ENCODE measurements around the gene SNX9.
A peak's percentile ranks its signal among the peaks of the same experiment; 100 is the strongest.

The SNX9 gene

GRCh38 chr6:157982563-157983405 is 159.7 kb downstream of the SNX9 start:
- peak; percentile 56 for DNase-seq

- DNase-seq = peak; percentile 66
These were observed 160.5 kb downstream of the SNX9 start for GRCh38 chr6:157983406-157984119.

DNA sequence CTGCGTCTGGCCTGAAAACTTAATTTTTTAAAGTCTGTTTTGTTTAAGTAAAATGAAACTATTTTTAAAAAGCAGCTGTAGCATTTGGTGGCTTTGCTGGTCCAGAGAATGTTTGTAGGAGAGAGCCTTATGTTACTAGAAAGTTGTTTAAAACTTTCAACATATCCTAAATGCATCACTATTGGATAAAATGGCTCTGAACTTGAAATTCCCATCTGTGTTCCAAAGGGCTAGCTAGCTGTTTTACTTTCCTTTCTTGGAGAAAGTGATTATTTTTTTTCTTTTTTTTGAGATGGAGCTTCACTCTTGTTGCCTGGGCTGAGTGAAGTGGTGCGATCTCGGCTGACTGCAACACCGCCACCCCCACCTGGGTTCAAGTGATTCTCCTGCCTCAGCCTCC is 161.1 kb downstream of the SNX9 start:
- no peak for DNase-seq

- DNase-seq = no peak
These were observed 161.7 kb downstream of the SNX9 start for GRCh38 chr6:157984686-157985225.

DNA sequence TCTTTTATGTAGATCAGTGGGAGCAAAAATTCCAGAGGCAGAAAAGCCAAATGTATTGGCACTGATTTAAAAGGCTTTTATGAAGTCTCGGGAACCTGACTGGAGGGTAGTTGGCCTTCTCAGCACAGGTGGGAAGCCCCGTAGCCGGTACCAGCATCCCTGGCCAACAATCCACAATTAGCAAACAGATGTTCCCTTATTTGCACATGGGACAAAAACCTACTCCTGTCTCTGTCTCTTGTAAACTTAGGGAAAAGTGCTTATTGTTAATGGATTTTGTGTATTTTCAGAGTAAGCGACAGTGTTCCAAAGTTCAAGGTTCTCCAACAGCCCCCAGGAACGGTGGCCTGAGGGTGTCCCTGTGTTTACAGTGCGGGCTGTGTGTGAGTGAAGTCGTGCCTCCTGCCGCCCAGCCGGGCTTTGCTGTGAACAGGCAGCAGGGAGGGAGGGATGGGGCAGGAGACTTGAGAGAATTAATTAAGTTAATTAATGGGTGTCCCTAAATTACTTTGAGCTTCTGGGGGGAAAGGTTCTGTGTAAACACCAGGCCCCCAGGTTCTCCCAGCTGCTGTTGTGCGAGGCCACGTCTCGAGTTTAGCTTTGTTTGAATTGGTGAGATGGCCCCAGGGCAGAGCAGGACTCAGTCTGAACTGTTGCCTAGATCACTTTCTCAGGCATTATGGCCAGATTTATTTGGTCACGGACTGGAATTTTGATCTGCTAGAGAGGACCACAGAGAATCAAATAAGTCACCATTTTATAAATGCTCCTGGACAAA is 162.5 kb downstream of the SNX9 start:
- no peak for DNase-seq

DNA sequence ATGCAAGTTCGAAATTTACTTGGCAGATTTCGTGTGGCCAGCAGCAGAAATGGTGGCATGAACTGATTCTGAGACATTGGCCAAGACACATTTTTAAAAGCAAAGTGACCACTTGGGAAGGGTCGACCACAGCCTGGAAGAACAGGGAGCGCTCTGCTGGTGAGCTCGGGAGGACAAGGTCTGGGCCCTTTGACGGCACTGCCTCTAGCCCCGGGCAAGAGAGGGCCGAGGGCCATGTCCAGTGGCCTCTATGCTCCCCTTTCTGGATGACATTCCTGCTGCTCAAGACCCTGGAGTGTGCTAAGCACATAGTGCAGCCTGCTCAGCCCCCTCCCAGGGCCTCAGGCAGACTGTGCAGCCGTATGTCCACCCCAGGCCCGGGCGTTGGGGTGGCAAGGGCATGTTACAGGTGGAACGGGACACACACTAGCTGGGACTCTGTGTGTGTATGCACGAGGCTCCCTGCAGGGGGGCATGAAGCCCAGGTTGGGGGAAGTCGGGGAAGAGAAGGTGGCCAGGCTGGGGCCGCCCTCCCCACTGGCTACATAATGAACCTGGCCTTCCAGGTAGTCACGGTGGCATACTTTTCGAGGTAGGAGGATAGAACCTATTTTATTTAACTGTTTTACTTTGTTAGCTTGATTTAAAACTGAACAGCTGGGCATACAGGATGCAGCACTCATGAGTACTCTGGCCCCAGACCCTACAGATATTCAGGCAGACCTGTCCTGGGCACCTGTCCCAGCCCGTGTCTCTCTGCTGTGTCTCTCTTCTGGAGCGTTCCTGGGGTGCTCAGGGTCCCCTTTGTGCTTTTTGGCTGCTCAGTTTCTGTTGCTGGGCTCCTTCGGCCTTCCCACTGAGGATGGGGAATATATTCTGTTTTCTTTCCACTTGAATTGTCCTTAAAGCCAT is 165.0 kb downstream of the SNX9 start:
- DNase-seq = no peak

- no peak for DNase-seq
These were observed 165.6 kb downstream of the SNX9 start for GRCh38 chr6:157988700-157989063.

DNA sequence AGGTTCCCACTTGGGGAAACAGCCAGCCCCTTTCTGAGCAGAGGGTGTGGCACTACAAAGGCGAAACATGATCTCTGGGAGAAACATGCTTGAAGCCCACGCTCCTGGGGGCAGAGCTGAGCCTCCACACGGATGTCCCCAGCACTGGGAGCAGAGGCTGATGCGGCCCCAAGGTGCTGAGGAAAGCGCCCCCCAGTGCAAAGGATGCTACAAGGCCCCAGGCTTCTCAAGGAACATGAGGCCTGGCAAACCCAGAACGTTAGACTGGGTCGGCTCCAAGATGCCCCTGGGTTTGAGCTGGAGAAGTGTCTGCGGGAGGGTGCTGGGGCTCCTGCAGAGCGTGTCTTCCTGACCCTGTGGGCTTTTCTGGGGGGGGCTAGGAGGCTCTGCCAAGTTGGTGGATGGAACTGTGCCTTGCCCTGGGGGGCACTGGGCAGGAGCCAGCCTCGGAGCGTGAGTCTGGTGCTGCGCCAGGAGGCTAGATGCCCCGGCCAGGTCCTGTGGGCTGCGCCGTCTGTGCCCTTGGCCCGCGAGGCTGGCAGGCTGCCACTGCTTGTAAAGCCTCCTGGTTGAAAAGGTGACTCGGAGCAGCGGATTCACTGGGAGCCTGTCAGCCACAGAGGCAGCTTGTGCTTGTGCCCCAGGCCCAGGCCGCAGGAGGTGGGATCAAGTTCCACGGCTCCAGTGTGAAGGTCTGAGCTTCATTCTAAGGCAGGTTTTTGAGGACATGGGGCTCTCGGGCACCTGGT is 166.7 kb downstream of the SNX9 start:
- peak; percentile 67 for DNase-seq

DNA sequence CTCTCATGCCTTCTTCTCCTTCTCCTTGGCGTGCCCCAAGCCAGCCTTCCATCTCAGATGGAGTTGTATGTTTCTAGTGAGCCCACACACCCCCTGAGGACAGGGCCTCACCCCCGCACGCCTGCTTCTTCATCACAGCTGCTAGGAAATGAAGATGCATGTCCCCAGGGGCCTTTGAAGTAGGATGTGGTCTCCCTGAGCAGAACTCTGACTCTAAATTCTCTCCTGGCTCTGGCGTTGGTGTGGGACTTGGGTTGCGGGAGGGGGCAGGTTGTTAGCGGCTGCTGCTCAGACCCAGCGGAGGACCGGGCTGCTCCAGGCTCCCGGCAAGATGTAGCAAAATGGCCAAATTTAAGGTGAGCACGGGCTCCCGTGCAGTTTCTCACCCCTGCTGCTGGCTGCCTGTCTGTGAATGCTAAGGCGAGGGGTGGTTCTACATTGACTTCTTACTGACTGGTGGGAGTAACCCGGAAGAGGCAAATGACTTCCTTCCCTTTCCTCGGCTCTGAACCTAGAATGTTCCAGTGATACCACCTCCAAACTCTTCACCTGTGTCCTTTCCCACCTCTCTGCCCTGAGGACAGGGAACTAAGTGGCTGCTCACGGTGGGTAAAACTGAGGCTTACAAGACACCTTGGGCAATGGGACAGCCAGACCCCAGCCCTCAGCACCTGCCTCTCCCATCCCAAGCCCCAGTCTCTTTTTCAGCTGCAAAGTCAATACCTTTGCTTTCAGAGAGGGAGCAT is 167.4 kb downstream of the SNX9 start:
- DNase-seq = peak; percentile 51

- no peak for DNase-seq
These were observed 168.0 kb downstream of the SNX9 start for GRCh38 chr6:157991067-157991432.

- DNase-seq = no peak
These were observed 170.0 kb downstream of the SNX9 start for GRCh38 chr6:157993076-157993475.

DNA sequence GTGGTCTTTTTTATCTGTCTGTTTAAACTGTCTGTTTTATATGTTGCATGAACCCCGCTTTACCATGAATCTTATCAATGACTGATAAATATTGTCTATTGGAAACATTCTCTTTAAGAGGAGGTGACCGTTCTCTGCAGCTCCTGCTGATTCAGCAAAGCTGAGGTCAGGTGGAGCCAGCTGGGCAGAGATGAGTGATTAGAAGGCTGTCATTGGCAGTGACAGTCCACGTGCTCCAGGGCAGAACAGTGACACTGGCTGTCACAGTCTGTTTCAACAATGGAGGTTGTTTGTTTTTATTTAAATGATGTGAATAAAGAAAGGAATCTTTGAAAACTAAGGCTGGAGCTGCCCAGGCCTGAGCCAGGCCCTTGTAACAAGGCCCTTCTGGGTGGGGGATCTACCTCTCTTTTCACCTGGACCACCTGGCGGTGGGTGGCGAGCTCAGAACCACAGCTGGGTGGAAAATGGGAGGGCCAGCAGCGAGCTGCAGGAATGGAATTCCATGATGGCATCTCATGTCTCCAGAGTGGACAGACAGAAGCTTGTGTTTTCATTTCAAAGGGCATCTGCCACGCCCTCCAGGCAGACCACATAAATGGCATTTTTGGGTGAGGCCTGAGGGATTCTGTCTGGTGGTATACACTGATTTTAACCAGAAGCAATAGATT is 171.2 kb downstream of the SNX9 start:
- no peak for DNase-seq

All from fibroblast of skin of right biceps (primary cell).